Uterus (tissue), 4 donors: ENCODE data around the gene NACC1. TPM values are rescaled to one million over a fixed set of nuclear protein-coding genes. Genes with fewer than 3 reads are reported as not detected.

Experiments used
- DNase-seq, 2 donors: peaks; one replicate each; pipeline ENCODE4 v3.0.0-alpha.2; 2019 to 2020
- H3K27ac ChIP-seq, 2 donors: fragments of 200-600 bp; sonication (generic); 1 replicate in 1 of 2; 2 replicates in 1 of 2; pipeline ENCODE4 v1.5.1; 2016 to 2018
- H3K27me3 ChIP-seq, 2 donors: fragments of 200-600 bp; sonication (generic); one replicate each; pipeline ENCODE4 v1.5.1; 2018 to 2019; ENCODE audit warnings: control low read depth in 1 of 2
- H3K36me3 ChIP-seq, 2 donors: fragments of 200-600 bp; sonication (generic); one replicate each; pipeline ENCODE4 v1.5.1; 2019; ENCODE audit warnings: control low read depth in 1 of 2
- H3K4me1 ChIP-seq, 2 donors: fragments of 200-600 bp; sonication (generic); one replicate each; pipeline ENCODE4 v1.5.1; 2018 to 2019; ENCODE audit warnings: control low read depth in 1 of 2
- H3K4me3 ChIP-seq, 2 donors: fragments of 200-600 bp; sonication (generic); 1 replicate in 1 of 2; 2 replicates in 1 of 2; pipeline ENCODE4 v1.5.1; 2018 to 2019; ENCODE audit warnings: mild to moderate bottlenecking in 1 of 2
- H3K9me3 ChIP-seq, 2 donors: fragments of 200-600 bp; sonication (generic); one replicate each; pipeline ENCODE4 v1.5.1; 2019; ENCODE audit warnings: control low read depth in 1 of 2
- POLR2A ChIP-seq, 2 donors: fragments of 450-650 bp; IDR thresholded peaks; one replicate each; pipeline ENCODE4 v1.6.1; 2016; ENCODE audit warnings: antibody characterized with exemption in 2 of 2, mild to moderate bottlenecking in 1 of 2, moderate library complexity in 1 of 2
- intact Hi-C: fragments of 100-400 bp; cut with DNase I; formaldehyde crosslinking; loops from one replicate; pipeline ENCODE4 v1.15.1; 2023; ENCODE audit warnings: low total_unique reads
- total RNA-seq, 4 donors: library from RNA; depleted of rRNA in 3 of 4; stranded (reverse); fragments of >200 nt in 3 of 4; gene quantifications; one replicate each; pipeline versions ENCODE4 v1.1.0 to v1.2.4, GENCODE V29; 2014 to 2023
- TF ChIP-seq, protein P1 (sequence below), 4 experiments: fragments of 200-600 bp in 2 of 4; fragments of 450-650 bp in 2 of 4; sonication (generic) in 2 of 4; IDR thresholded peaks; one replicate each; pipeline ENCODE4 v1.5.1; 2016 to 2019; ENCODE audit warnings: antibody characterized with exemption in 4 of 4, mild to moderate bottlenecking in 2 of 4, moderate library complexity in 1 of 4
- donor health status: DM: yes; HTN: yes; CAD: no.

NACC1 gene
- total RNA-seq, 4 donors from 2014 or later = 13.4 to 28.1 (median 15.8) TPM

GRCh38 chr19:13152356-13152973 is 34.4 kb downstream of the NACC1 start:
- H3K27me3 ChIP-seq = no peaks in the 10 kb centered on the region
- peak overlapping the region; percentile 94 to 98 for H3K27ac ChIP-seq
- intact Hi-C loops = no loop called here
- H3K4me3 ChIP-seq = peak overlapping the region; percentile 79 to 81
- no peak for DNase-seq
- no peaks in the 10 kb centered on the region for H3K9me3 ChIP-seq
- no peaks in the 10 kb centered on the region for H3K36me3 ChIP-seq
- H3K4me1 ChIP-seq = peaks cover 0 to 7% of the 10 kb centered on the region in 2 donors
- no peak for TF ChIP-seq POLR2A (IDR thresholded peaks at IDR 0.05)
- TF ChIP-seq, protein P1, sequence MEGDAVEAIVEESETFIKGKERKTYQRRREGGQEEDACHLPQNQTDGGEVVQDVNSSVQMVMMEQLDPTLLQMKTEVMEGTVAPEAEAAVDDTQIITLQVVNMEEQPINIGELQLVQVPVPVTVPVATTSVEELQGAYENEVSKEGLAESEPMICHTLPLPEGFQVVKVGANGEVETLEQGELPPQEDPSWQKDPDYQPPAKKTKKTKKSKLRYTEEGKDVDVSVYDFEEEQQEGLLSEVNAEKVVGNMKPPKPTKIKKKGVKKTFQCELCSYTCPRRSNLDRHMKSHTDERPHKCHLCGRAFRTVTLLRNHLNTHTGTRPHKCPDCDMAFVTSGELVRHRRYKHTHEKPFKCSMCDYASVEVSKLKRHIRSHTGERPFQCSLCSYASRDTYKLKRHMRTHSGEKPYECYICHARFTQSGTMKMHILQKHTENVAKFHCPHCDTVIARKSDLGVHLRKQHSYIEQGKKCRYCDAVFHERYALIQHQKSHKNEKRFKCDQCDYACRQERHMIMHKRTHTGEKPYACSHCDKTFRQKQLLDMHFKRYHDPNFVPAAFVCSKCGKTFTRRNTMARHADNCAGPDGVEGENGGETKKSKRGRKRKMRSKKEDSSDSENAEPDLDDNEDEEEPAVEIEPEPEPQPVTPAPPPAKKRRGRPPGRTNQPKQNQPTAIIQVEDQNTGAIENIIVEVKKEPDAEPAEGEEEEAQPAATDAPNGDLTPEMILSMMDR (IDR thresholded peaks at IDR 0.05) = no peak

DNA sequence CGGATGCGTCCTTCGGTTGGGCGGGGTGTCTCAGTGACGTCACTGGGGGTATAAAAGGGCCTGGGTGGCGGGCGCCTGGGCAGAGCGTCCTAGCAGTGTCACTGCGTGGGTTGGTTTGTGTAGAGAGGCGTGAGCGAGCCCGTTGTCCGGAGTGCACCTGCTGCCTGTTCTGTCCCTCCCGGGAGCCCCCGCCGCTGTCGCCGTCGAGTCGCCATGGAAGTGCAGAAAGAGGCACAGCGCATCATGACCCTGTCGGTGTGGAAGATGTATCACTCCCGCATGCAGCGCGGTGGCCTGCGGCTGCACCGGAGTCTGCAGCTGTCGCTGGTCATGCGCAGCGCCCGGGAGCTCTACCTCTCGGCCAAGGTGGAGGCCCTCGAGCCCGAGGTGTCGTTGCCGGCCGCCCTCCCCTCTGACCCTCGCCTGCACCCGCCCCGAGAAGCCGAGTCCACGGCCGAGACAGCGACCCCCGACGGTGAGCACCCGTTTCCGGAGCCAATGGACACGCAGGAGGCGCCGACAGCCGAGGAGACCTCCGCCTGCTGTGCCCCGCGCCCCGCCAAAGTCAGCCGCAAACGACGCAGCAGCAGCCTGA is 35.0 kb downstream of the NACC1 start:
- Histone ChIP-seq H3K27ac (peak overlapping the region; percentile 94 to 98), H3K27me3 (no peaks in the 10 kb centered on the region), H3K36me3 (no peaks in the 10 kb centered on the region), H3K4me3 (peak overlapping the region; percentile 79 to 81), H3K4me1 (peaks cover 0 to 7% of the 10 kb centered on the region in 2 donors), H3K9me3 (no peaks in the 10 kb centered on the region)
- DNase-seq = peak; percentile 97 to 98
- intact Hi-C loops = no loop called here
- TF ChIP-seq, protein P1 (IDR thresholded peaks at IDR 0.05) = peak in 2 of 4 experiments; percentile 15 to 43
- TF ChIP-seq POLR2A (IDR thresholded peaks at IDR 0.05) = peak; percentile 99 to 100

DNA sequence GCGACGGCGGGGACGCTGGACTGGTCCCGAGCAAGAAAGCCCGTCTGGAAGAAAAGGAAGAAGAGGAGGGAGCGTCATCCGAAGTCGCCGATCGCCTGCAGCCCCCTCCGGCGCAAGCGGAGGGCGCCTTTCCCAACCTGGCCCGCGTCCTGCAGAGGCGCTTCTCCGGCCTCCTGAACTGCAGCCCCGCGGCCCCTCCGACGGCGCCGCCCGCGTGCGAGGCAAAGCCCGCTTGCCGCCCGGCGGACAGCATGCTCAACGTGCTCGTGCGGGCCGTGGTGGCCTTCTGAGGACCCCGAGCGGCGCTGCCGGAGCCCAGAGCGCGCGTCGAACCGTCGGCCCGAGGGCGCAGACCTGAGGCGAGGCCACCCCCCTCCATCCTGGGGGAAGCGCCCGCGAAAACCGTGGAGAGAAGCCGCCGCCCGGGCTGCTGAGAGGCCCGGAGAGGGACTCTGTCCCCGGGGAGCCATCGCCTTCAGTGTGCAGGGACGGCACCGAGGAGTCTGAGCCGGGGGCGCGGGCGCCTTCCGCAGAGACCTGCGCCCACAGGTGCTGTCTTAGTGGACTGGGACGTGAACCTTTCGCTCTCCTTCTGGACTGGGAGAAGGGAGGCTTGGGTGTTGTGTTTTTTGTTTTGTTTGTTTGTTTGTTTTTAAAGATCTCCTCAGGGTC is 35.6 kb downstream of the NACC1 start:
- DNase-seq = peak; percentile 40 to 59
- peaks cover 0 to 7% of the 10 kb centered on the region in 2 donors for H3K4me1 ChIP-seq
- intact Hi-C loops = no loop called here

DNA sequence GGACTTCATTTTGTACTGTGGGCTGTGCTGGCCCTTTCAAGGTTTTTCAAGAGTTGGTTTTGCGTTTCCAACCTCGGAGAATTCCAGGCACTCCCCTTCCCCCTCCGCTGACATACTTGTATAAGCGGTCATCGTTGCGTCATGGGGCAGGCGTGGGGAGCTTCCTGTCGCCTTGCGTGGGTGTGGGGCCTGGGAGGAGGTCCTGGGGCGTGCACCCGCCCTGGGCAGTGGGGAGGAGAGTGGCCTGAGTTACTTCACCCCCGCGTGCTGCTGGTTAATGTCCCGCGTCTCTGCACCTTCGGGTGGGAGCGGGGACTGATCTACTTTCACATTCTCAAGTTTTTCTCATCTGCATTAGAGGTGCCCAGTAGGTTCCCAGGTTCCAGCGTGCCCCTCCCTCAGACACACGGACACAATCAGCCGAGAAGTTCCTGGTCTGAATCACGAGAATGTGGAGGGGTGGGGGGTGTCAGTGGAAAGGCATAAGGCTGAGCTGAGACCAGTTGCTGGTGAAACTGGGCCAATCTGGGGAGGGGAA is 36.2 kb downstream of the NACC1 start:
- intact Hi-C loops = no loop called here
- Histone ChIP-seq H3K4me1 (peaks cover 0 to 7% of the 10 kb centered on the region in 2 donors), H3K4me3 (peak overlapping the region; percentile 79 to 81), H3K27ac (peak overlapping the region; percentile 94 to 98), H3K9me3 (no peaks in the 10 kb centered on the region), H3K27me3 (no peaks in the 10 kb centered on the region), H3K36me3 (no peaks in the 10 kb centered on the region)
- TF ChIP-seq, protein P1 (IDR thresholded peaks at IDR 0.05) = peak in 1 of 4 experiments; percentile 25
- peak; percentile 64 to 87 for TF ChIP-seq POLR2A (IDR thresholded peaks at IDR 0.05)
- peak; percentile 95 to 98 for DNase-seq

More for the DNA sequence above, 35.6 kb downstream of the NACC1 start:
- H3K27me3 ChIP-seq = no peaks in the 10 kb centered on the region
- no peaks in the 10 kb centered on the region for H3K36me3 ChIP-seq
- peak overlapping the region; percentile 79 to 81 for H3K4me3 ChIP-seq
- TF ChIP-seq, protein P1 (IDR thresholded peaks at IDR 0.05) = peak in 2 of 4 experiments; percentile 2 to 17
- no peak for TF ChIP-seq POLR2A (IDR thresholded peaks at IDR 0.05)
- peak overlapping the region; percentile 94 to 98 for H3K27ac ChIP-seq
- H3K9me3 ChIP-seq = no peaks in the 10 kb centered on the region
